Fibroblast of pulmonary artery (primary cell): ENCODE data around the gene NR1I2.

ENCODE experiments used
- DNase-seq: peaks from one replicate; pipeline ENCODE4 v3.0.0-alpha.2; 2010; ENCODE audit warnings: low read depth
- H3K4me3 ChIP-seq: replicated peaks from 2 replicates; pipeline ENCODE4 v1.5.1; 2011; ENCODE audit warnings: low read depth, mild to moderate bottlenecking, control low read depth, low read length, moderate library complexity
- CTCF ChIP-seq: IDR thresholded peaks from 2 replicates; pipeline ENCODE4 v1.5.1; 2011; ENCODE audit warnings: mild to moderate bottlenecking, control low read depth, low read length, inconsistent platforms; ENCODE audit errors: missing control alignments

NR1I2 gene

DNA sequence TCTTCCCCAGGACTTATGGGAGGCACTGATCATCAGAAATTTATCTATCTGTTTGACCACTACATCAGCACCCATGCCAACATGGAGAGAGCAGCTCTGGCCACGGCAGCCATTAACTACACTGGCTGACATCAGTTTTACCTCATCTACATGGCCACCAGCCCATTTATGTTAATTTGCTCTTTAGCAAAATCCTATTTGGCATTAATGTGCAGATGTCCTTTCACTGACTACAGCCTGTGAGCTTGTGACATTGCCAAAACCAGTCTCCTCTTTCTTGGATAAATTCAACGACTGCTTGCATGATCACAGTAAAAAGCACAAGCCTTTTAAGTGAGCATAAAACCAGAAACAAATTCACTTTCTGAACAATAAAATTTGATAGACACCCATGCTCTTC, 47.5 kb downstream of the NR1I2 start:
- TF ChIP-seq CTCF = no peak
- no peak overlapping the region for H3K4me3 ChIP-seq
- no peak for DNase-seq

- no peak overlapping the region for H3K4me3 ChIP-seq
- TF ChIP-seq CTCF = peak; percentile 35
- peak; percentile 18 for DNase-seq
Measured at GRCh38 chr3:119831022-119831421, 49.1 kb downstream of the NR1I2 start.

DNA sequence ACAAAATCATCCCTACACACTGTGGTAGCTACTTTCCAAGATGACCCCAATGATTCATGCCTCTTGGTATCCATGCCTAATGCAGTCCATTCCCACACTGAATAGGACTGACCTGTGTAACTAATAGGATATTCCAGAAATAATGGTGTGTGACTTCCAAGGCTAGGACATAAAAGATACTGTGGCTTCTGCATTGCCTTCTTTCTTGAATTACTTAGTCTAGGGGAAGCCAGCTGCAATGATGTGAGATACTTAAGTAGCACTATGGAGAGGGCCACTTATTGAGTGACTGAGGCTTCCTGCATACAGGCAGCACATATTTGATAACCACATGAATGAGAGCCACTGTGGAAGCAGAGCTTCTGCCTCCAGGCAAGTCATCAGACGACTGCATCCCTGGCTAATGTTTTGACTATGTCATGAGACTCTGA, 50.1 kb downstream of the NR1I2 start:
- TF ChIP-seq CTCF = no peak
- DNase-seq = peak; percentile 26
- no peak overlapping the region for H3K4me3 ChIP-seq

DNA sequence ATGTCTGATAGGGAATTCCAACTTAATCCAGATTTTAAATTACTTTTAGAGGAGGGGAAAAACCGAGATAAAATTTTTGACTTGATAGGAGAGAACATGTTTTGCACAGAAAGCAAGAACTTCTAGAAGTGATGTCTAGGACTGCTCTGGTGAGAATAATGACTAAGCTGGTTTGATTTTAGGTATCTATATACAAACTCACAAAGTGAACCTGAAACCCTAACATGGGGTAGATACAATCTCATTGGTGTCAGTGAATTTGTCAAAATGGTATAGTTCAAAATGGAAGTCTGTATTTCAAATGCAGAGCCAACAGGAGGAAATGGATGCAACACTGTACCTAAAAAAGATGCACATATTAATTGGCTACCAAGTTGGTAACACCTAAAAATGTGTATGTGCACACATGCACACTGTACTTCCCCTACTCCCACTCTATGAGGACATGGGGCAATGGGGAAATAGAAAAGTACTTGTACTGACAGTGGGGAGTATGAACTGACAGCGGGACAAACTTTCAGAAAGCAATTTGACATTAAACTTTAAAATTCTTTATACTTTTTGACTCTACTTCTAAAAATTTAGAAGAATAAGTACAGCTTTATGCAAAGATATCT, 53.0 kb downstream of the NR1I2 start:
- no peak for TF ChIP-seq CTCF
- H3K4me3 ChIP-seq = no peak overlapping the region
- no peak for DNase-seq

GRCh38 chr3:119835556-119835955, 53.7 kb downstream of the NR1I2 start:
- no peak for DNase-seq
- no peak overlapping the region for H3K4me3 ChIP-seq
- no peak for TF ChIP-seq CTCF

DNA sequence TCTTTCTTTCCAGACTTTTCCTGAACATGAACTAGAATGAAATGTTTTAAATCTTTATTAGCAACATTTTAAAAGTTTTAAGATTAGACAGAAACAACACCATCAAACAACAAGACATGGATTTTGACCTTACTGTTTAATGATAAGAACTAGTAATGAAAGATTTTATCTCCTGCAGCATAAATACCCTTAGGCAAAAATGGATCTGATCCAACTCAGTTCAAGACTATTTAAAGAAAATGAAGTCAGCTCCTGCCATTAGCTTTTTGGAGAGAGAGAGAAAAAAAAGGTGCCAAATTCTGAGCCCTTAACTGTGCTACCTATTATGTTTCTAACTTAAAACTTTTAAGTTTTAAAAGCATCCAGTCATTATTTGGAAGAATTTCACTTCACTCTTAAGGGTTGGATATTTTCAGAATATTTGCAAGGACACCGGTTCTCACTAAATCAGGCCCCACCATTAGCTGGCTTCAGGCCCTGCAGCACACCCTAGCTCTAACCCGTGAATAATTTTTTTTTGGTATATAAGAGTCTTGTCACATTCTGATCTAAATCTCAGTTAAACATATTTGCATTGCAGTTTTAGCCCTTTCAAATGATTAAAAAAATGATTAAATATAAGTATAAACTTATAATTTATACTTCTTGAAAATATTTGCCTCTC, 60.0 kb downstream of the NR1I2 start:
- DNase-seq = no peak
- no peak overlapping the region for H3K4me3 ChIP-seq
- no peak for TF ChIP-seq CTCF

GRCh38 chr3:119849126-119849525, 67.2 kb downstream of the NR1I2 start:
- DNase-seq = no peak
- TF ChIP-seq CTCF = no peak
- no peak overlapping the region for H3K4me3 ChIP-seq
